HepG2 (cell line): ENCODE results near the gene CST11. TPM values are rescaled to one million over a fixed set of nuclear protein-coding genes. Genes with fewer than 3 reads are reported as not detected.
A peak's percentile ranks its signal among the peaks of the same experiment; 100 is the strongest.

Source experiments
- DNMT3B ChIP-seq: conservative IDR thresholded peaks from 2 replicates; pipeline ENCODE4 v1.6.1; 2016; ENCODE audit warnings: missing biosample characterization, control low read depth
- ELF3 ChIP-seq: IDR thresholded peaks from 2 replicates; pipeline ENCODE4 v1.6.1; 2016; ENCODE audit warnings: missing genetic modification reagents, missing compliant biosample characterization
- FOXA3 ChIP-seq: IDR thresholded peaks from 2 replicates; pipeline ENCODE4 v1.6.1; 2016; ENCODE audit warnings: missing genetic modification reagents, missing compliant biosample characterization
- FOXO1 ChIP-seq: sonication (generic); formaldehyde crosslinking; IDR thresholded peaks from 2 replicates; pipeline ENCODE4 v1.4.0; 2020; ENCODE audit warnings: missing genetic modification reagents
- HDAC1 ChIP-seq: sonication (generic); formaldehyde crosslinking; IDR thresholded peaks from 2 replicates; pipeline ENCODE4 v1.5.1; 2020; ENCODE audit warnings: mild to moderate bottlenecking, missing genetic modification reagents
- HHEX ChIP-seq: IDR thresholded peaks from 2 replicates; pipeline ENCODE4 v1.6.1; 2016; ENCODE audit warnings: control low read depth
- IRF2 ChIP-seq: IDR thresholded peaks from 2 replicates; pipeline ENCODE4 v1.6.1; 2018; ENCODE audit warnings: missing genetic modification reagents, missing compliant biosample characterization
- KAT8 ChIP-seq: IDR thresholded peaks from 2 replicates; pipeline ENCODE4 v1.6.1; 2016; ENCODE audit warnings: missing genetic modification reagents, missing compliant biosample characterization
- MXI1 ChIP-seq: IDR thresholded peaks from 3 replicates; pipeline ENCODE4 v1.6.1; 2012; ENCODE audit warnings: low read depth, low read length, inconsistent platforms, borderline replicate concordance
- NFIB ChIP-seq: sonication (generic); formaldehyde crosslinking; IDR thresholded peaks from 2 replicates; pipeline ENCODE4 v1.9.0; 2021; ENCODE audit warnings: missing genetic modification reagents, mild to moderate bottlenecking, borderline replicate concordance
- NR2F6 ChIP-seq, 2 experiments: IDR thresholded peaks; 2 replicates each; pipeline ENCODE4 v1.6.1; 2016; ENCODE audit warnings: antibody characterized with exemption in 1 of 2, mild to moderate bottlenecking in 1 of 2
- PRMT3 ChIP-seq: sonication (generic); formaldehyde crosslinking; IDR thresholded peaks from 2 replicates; pipeline ENCODE4 v1.8.1; 2022; ENCODE audit warnings: low read depth, mild to moderate bottlenecking, moderate library complexity, missing genetic modification reagents, borderline replicate concordance
- SP4 ChIP-seq: sonication (generic); formaldehyde crosslinking; IDR thresholded peaks from 2 replicates; pipeline ENCODE4 v1.8.1; 2023; ENCODE audit warnings: mild to moderate bottlenecking, missing genetic modification reagents
- YEATS2 ChIP-seq: sonication (generic); formaldehyde crosslinking; IDR thresholded peaks from 2 replicates; pipeline ENCODE4 v1.4.0; 2020; ENCODE audit warnings: missing genetic modification reagents, borderline replicate concordance
- ZBTB20 ChIP-seq: sonication (generic); formaldehyde crosslinking; IDR thresholded peaks from 2 replicates; pipeline ENCODE4 v1.8.1; 2023; ENCODE audit warnings: missing genetic modification reagents, low read depth, mild to moderate bottlenecking, borderline replicate concordance
- ZNF296 ChIP-seq: sonication (generic); formaldehyde crosslinking; conservative IDR thresholded peaks from 2 replicates; pipeline ENCODE4 v1.5.0; 2020; ENCODE audit warnings: mild to moderate bottlenecking, missing genetic modification reagents
- ZNF614 ChIP-seq: IDR thresholded peaks from 2 replicates; pipeline ENCODE4 v1.6.1; 2018; ENCODE audit warnings: missing biosample characterization, missing genetic modification reagents, inconsistent platforms, borderline replicate concordance
- ZNF891 ChIP-seq: sonication (generic); formaldehyde crosslinking; IDR thresholded peaks from 2 replicates; pipeline ENCODE4 v1.5.0; 2020; ENCODE audit warnings: mild to moderate bottlenecking, missing genetic modification reagents
- polyA plus RNA-seq, 8 experiments: library from polyadenylated mRNA; depleted of rRNA in 3 of 8; stranded (reverse) in 7 of 8; unstranded in 1 of 8; fragments of >200 nt; fragmentation: Illumina TruSeq in 4 of 8; extraction: Trizol in 4 of 8; gene quantifications; 2 replicates each; pipeline versions ENCODE4 v1.2.1 to v1.2.3, GENCODE V29; 2011 to 2016; ENCODE audit warnings: low read depth in 4 of 8, missing spikeins in 1 of 8, mixed read lengths in 1 of 8; ENCODE audit not compliant: insufficient read depth in 1 of 8
- total RNA-seq, 5 experiments: library from RNA; depleted of rRNA; stranded (reverse); fragments of >200 nt; fragmentation: Illumina TruSeq; extraction: Trizol; gene quantifications; 2 replicates each; pipeline ENCODE4 v1.2.3, GENCODE V29; 2016; ENCODE audit warnings: low read depth in 1 of 5
- TF ChIP-seq, protein P1 (sequence below): sonication (generic); formaldehyde crosslinking; IDR thresholded peaks from 2 replicates; pipeline ENCODE4 v1.5.0; 2020; ENCODE audit warnings: missing genetic modification reagents
- TF ChIP-seq, protein P2 (sequence below): sonication (generic); formaldehyde crosslinking; IDR thresholded peaks from 2 replicates; pipeline ENCODE4 v1.8.0; 2022; ENCODE audit warnings: mild to moderate bottlenecking, missing genetic modification reagents, moderate library complexity
- TF ChIP-seq, protein P3 (sequence below): sonication (generic); formaldehyde crosslinking; conservative IDR thresholded peaks from 2 replicates; pipeline ENCODE4 v1.5.0; 2020; ENCODE audit warnings: missing genetic modification reagents
- TF ChIP-seq, protein P4 (sequence below), 2 experiments: fragments of 450-650 bp in 1 of 2; sonication (generic) in 1 of 2; formaldehyde crosslinking; IDR thresholded peaks; 2 replicates each; pipeline versions ENCODE4 v1.5.0 to v1.8.0; 2020 to 2022; ENCODE audit warnings: mild to moderate bottlenecking in 1 of 2, missing genetic modification reagents in 1 of 2
- TF ChIP-seq, protein P5 (sequence below): IDR thresholded peaks from 2 replicates; pipeline ENCODE4 v1.6.1; 2016
- TF ChIP-seq, protein P6 (sequence below): sonication (generic); formaldehyde crosslinking; IDR thresholded peaks from 2 replicates; pipeline ENCODE4 v1.5.0; 2020; ENCODE audit warnings: mild to moderate bottlenecking, missing genetic modification reagents, moderate library complexity

The CST11 gene
- total and polyA plus RNA-seq, 2 of the 13 experiments (the other 11 are each of a cell fraction or from before 2014, with no cell fraction given) = not detected

DNA sequence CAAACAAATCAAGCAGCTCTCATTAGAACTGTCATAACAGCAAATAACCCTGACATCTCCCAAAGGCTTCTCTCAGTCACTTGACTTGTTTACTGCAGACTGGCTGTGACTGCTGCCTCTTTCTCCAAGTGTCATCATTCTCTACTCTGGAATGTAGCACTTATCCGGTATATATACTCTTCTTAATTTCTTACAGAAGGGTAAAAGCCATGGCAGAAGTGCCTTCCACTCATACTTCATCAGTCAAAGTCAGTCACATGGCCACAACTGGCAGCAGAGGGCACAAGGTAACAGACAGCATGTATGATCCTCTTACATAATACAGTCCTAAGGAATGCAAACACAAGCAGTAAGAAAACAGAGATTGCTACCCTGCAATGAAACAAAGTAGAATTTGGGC, 40.6 kb downstream of the CST11 start (continued):
- TF ChIP-seq MXI1 = peak; percentile 49; the same call in 1 of the 3 replicates
- no peak for TF ChIP-seq ZBTB20 (CRISPR knock-in tag)
- TF ChIP-seq IRF2 (CRISPR knock-in tag) = peak; percentile 66; the same call in 1 of the 2 replicates
- TF ChIP-seq, protein P1, sequence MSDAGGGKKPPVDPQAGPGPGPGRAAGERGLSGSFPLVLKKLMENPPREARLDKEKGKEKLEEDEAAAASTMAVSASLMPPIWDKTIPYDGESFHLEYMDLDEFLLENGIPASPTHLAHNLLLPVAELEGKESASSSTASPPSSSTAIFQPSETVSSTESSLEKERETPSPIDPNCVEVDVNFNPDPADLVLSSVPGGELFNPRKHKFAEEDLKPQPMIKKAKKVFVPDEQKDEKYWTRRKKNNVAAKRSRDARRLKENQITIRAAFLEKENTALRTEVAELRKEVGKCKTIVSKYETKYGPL (CRISPR knock-in tag) = peak; percentile 91
- peak; percentile 57; the same call in 1 of the 2 replicates for TF ChIP-seq ELF3
- TF ChIP-seq, protein P2, sequence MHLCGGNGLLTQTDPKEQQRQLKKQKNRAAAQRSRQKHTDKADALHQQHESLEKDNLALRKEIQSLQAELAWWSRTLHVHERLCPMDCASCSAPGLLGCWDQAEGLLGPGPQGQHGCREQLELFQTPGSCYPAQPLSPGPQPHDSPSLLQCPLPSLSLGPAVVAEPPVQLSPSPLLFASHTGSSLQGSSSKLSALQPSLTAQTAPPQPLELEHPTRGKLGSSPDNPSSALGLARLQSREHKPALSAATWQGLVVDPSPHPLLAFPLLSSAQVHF (CRISPR knock-in tag) = no peak
- TF ChIP-seq, protein P3, sequence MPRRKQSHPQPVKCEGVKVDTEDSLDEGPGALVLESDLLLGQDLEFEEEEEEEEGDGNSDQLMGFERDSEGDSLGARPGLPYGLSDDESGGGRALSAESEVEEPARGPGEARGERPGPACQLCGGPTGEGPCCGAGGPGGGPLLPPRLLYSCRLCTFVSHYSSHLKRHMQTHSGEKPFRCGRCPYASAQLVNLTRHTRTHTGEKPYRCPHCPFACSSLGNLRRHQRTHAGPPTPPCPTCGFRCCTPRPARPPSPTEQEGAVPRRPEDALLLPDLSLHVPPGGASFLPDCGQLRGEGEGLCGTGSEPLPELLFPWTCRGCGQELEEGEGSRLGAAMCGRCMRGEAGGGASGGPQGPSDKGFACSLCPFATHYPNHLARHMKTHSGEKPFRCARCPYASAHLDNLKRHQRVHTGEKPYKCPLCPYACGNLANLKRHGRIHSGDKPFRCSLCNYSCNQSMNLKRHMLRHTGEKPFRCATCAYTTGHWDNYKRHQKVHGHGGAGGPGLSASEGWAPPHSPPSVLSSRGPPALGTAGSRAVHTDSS (CRISPR knock-in tag) = no peak
- peak; percentile 57; the same call in 1 of the 2 replicates for TF ChIP-seq FOXO1
- TF ChIP-seq, protein P4, sequence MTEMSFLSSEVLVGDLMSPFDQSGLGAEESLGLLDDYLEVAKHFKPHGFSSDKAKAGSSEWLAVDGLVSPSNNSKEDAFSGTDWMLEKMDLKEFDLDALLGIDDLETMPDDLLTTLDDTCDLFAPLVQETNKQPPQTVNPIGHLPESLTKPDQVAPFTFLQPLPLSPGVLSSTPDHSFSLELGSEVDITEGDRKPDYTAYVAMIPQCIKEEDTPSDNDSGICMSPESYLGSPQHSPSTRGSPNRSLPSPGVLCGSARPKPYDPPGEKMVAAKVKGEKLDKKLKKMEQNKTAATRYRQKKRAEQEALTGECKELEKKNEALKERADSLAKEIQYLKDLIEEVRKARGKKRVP (CRISPR knock-in tag; IDR thresholded peaks at IDR 0.05) = peak in 1 of 2 experiments; percentile 34; a peak in 1 of 4 replicates
- TF ChIP-seq ZNF891 = no peak
- peak; percentile 47; the same call in 1 of the 2 replicates for TF ChIP-seq HDAC1 (CRISPR knock-in tag)
- TF ChIP-seq FOXA3 = peak; percentile 74
- 0 out of 2 replicates have a peak, but pooled peaks have one; percentile 28 for TF ChIP-seq DNMT3B
- no peak for TF ChIP-seq SP4 (CRISPR knock-in tag)
- peak; percentile 73; the same call in 1 of the 2 replicates for TF ChIP-seq ZNF614 (CRISPR knock-in tag)
- peak; percentile 45; the same call in 1 of the 2 replicates for TF ChIP-seq KAT8 (CRISPR knock-in tag)
- no peak for TF ChIP-seq ZNF296 (CRISPR knock-in tag)
- no peak for TF ChIP-seq PRMT3 (CRISPR knock-in tag)
- TF ChIP-seq NFIB (CRISPR knock-in tag) = no peak
- TF ChIP-seq, protein P5, sequence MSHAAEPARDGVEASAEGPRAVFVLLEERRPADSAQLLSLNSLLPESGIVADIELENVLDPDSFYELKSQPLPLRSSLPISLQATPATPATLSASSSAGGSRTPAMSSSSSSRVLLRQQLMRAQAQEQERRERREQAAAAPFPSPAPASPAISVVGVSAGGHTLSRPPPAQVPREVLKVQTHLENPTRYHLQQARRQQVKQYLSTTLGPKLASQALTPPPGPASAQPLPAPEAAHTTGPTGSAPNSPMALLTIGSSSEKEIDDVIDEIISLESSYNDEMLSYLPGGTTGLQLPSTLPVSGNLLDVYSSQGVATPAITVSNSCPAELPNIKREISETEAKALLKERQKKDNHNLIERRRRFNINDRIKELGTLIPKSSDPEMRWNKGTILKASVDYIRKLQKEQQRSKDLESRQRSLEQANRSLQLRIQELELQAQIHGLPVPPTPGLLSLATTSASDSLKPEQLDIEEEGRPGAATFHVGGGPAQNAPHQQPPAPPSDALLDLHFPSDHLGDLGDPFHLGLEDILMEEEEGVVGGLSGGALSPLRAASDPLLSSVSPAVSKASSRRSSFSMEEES (CRISPR knock-in tag) = peak; percentile 88
- TF ChIP-seq, protein P6, sequence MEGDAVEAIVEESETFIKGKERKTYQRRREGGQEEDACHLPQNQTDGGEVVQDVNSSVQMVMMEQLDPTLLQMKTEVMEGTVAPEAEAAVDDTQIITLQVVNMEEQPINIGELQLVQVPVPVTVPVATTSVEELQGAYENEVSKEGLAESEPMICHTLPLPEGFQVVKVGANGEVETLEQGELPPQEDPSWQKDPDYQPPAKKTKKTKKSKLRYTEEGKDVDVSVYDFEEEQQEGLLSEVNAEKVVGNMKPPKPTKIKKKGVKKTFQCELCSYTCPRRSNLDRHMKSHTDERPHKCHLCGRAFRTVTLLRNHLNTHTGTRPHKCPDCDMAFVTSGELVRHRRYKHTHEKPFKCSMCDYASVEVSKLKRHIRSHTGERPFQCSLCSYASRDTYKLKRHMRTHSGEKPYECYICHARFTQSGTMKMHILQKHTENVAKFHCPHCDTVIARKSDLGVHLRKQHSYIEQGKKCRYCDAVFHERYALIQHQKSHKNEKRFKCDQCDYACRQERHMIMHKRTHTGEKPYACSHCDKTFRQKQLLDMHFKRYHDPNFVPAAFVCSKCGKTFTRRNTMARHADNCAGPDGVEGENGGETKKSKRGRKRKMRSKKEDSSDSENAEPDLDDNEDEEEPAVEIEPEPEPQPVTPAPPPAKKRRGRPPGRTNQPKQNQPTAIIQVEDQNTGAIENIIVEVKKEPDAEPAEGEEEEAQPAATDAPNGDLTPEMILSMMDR (CRISPR knock-in tag) = peak; percentile 58
- TF ChIP-seq HHEX (CRISPR knock-in tag) = 0 out of 2 replicates have a peak, but pooled peaks have one; percentile 16
- TF ChIP-seq YEATS2 (CRISPR knock-in tag) = peak; percentile 36; the same call in 1 of the 2 replicates
- TF ChIP-seq NR2F6 (IDR thresholded peaks at IDR 0.05) = no peak
- peak; percentile 75 for TF ChIP-seq NR2F6 (CRISPR knock-in tag; IDR thresholded peaks at IDR 0.05)
